ENCODE data around the gene TMEM247.
A peak's percentile ranks its signal among the peaks of the same experiment; 100 is the strongest.

TMEM247 gene

GRCh38 chr2:46490521-46491141 is 11.3 kb downstream of the TMEM247 start:
- peak in 1 of 2 experiments; percentile 34 for DNase-seq

GRCh38 chr2:46492301-46492700 is 12.9 kb downstream of the TMEM247 start:
- no peak for DNase-seq

- DNase-seq = no peak
Observed at GRCh38 chr2:46493241-46493970, 14.0 kb downstream of the TMEM247 start.

- no peak for DNase-seq
Observed at GRCh38 chr2:46493971-46494250, 14.5 kb downstream of the TMEM247 start.

GRCh38 chr2:46494596-46494995 is 15.2 kb downstream of the TMEM247 start:
- DNase-seq = no peak

- DNase-seq = no peak
Observed at GRCh38 chr2:46495231-46496030, 16.1 kb downstream of the TMEM247 start.

GRCh38 chr2:46497766-46498165 is 18.4 kb downstream of the TMEM247 start:
- DNase-seq = no peak

GRCh38 chr2:46498681-46499080 is 19.3 kb downstream of the TMEM247 start:
- DNase-seq = no peak

GRCh38 chr2:46499392-46499785 is 20.0 kb downstream of the TMEM247 start:
- no peak for DNase-seq

- no peak for DNase-seq
Observed at GRCh38 chr2:46500801-46501200, 21.4 kb downstream of the TMEM247 start.

GRCh38 chr2:46502291-46502885 is 23.0 kb downstream of the TMEM247 start:
- DNase-seq = no peak

- DNase-seq = no peak
Observed at GRCh38 chr2:46503686-46504085, 24.3 kb downstream of the TMEM247 start.

GRCh38 chr2:46504221-46504620 is 24.9 kb downstream of the TMEM247 start:
- no peak for DNase-seq

GRCh38 chr2:46504685-46505471 is 25.5 kb downstream of the TMEM247 start:
- no peak for DNase-seq

GRCh38 chr2:46505472-46505783 is 26.1 kb downstream of the TMEM247 start:
- no peak for DNase-seq

- no peak for DNase-seq
Observed at GRCh38 chr2:46506131-46506706, 26.9 kb downstream of the TMEM247 start.

- no peak for DNase-seq
Observed at GRCh38 chr2:46508312-46508711, 28.9 kb downstream of the TMEM247 start.

- DNase-seq = no peak
Observed at GRCh38 chr2:46508759-46509158, 29.4 kb downstream of the TMEM247 start.

GRCh38 chr2:46509804-46510203 is 30.4 kb downstream of the TMEM247 start:
- no peak for DNase-seq

- no peak for DNase-seq
Observed at GRCh38 chr2:46510598-46511177, 31.3 kb downstream of the TMEM247 start.

GRCh38 chr2:46512185-46512584 is 32.8 kb downstream of the TMEM247 start:
- no peak for DNase-seq

GRCh38 chr2:46514738-46515137 is 35.4 kb downstream of the TMEM247 start:
- DNase-seq = no peak

All from SHP77 (cell line).